Activated T-cell treated with anti-CD3 and anti-CD28 coated beads, Interleukin-2, amount 50 U/mL, for 24 hours (primary cell): ENCODE measurements around the gene PNPLA7.

Source experiments
- DNase-seq: peaks from one replicate; pipeline ENCODE4 v3.0.0-alpha.2; 2020
- H3K27ac Mint-ChIP-seq: 2 replicates; pipeline ENCODE4 v1.8.0; 2020; ENCODE audit warnings: mild to moderate bottlenecking, mixed read lengths
- H3K27me3 Mint-ChIP-seq: 2 replicates; pipeline ENCODE4 v1.8.0; 2020; ENCODE audit warnings: mixed read lengths
- H3K36me3 Mint-ChIP-seq: 2 replicates; pipeline ENCODE4 v1.8.0; 2020; ENCODE audit warnings: low read depth, mixed read lengths
- H3K4me1 Mint-ChIP-seq: 2 replicates; pipeline ENCODE4 v1.8.0; 2020; ENCODE audit warnings: low read depth, mixed read lengths
- H3K4me3 Mint-ChIP-seq: 2 replicates; pipeline ENCODE4 v1.8.0; 2020; ENCODE audit warnings: mild to moderate bottlenecking, moderate library complexity, mixed read lengths
- H3K9me3 Mint-ChIP-seq: 2 replicates; pipeline ENCODE4 v1.8.0; 2020; ENCODE audit warnings: mixed read lengths

The PNPLA7 gene

DNA sequence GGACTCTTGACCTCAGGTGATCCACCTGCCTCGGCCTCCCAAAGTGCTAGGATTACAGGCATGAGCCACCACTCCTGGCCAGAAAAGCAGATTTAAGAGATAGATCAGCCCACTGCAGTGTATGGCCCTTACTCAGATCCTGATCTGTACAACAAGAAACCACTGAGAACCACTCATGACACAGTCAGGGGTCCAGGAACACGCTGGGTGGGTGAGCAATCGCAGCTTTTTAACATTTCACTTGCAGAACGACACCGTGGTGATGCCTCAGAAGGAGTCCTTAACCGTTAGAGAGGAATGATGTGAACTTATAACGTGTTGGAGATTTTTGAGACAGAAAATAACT lies 45.8 kb downstream of the PNPLA7 start:
- no peak overlapping the region for H3K4me3 Mint-ChIP-seq
- H3K27me3 Mint-ChIP-seq: no peaks in the 10 kb centered on the region
- peaks cover 2% of the 10 kb centered on the region for H3K4me1 Mint-ChIP-seq
- H3K9me3 Mint-ChIP-seq: no peaks in the 10 kb centered on the region
- no peaks in the 10 kb centered on the region for H3K36me3 Mint-ChIP-seq
- no peak overlapping the region for H3K27ac Mint-ChIP-seq
- no peak for DNase-seq

DNA sequence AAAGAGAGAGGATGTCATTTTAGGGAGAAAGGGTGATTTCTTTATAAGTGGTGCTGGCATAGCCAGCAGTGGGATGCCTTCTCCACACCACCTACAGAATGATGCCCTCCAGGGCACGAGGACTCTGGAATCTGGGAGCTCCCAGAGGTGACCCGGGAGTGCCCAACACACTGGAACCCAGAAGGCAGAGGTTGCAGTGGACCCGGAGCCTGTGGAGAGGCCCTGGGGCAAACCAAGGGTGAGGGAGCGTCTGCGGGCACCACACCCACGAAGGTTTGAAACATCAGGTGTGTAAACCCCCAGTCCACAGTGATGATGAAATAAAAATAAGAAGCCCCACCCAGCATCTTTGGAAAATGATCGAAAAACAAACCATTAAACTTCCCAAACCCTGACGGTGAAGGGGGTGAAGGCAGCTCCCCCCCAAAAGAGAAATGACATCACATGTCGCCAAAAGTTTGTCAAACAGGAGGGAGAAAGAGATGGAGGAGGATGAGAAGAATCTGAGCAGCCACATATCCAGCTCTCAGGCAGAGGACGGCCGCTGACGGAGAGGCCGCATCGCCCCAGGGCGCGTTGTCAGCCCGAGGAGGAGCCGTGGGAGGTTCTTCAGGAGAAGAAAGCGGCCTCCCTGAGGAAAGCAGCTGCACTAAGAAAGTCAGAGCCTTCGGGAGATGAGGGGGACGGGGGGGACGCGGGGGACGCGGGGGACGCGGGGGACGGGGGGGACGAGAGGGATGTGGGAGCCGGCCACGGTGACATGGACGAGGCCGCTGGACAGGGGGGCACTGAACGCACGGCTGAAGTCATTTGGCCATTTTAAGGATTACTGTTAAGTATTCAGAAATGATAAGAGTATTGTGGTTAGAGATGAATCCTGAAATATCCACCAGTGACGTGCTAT lies 47.9 kb downstream of the PNPLA7 start:
- DNase-seq: no peak
- peak overlapping the region; percentile 26 for H3K27ac Mint-ChIP-seq
- H3K36me3 Mint-ChIP-seq: no peaks in the 10 kb centered on the region
- H3K27me3 Mint-ChIP-seq: no peaks in the 10 kb centered on the region
- peaks cover 2% of the 10 kb centered on the region for H3K4me1 Mint-ChIP-seq
- no peak overlapping the region for H3K4me3 Mint-ChIP-seq
- no peaks in the 10 kb centered on the region for H3K9me3 Mint-ChIP-seq

DNA sequence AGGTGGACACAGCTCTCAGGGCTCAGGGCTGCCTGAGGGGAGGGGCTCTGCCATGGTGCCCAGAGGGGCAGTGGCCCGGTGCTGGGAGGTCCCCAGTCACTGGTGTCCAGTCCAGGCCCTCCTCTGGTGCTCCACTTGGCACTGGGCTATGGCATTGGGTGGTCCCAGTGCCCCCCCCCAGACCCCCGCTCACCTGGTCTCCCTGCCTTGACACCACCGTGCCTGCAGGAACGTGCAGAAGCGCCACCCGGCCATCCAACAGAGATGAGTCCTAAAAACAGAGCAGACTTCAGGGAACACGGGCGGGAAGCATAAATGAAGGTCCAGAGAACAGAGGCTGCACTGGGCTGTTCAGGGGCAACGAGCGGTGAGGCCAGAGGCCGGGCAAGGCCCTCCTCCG lies 48.7 kb downstream of the PNPLA7 start:
- no peak overlapping the region for H3K4me3 Mint-ChIP-seq
- H3K9me3 Mint-ChIP-seq: no peaks in the 10 kb centered on the region
- no peaks in the 10 kb centered on the region for H3K27me3 Mint-ChIP-seq
- peak overlapping the region; percentile 23 for H3K27ac Mint-ChIP-seq
- no peak for DNase-seq
- H3K4me1 Mint-ChIP-seq: peaks cover 2% of the 10 kb centered on the region
- no peaks in the 10 kb centered on the region for H3K36me3 Mint-ChIP-seq

DNA sequence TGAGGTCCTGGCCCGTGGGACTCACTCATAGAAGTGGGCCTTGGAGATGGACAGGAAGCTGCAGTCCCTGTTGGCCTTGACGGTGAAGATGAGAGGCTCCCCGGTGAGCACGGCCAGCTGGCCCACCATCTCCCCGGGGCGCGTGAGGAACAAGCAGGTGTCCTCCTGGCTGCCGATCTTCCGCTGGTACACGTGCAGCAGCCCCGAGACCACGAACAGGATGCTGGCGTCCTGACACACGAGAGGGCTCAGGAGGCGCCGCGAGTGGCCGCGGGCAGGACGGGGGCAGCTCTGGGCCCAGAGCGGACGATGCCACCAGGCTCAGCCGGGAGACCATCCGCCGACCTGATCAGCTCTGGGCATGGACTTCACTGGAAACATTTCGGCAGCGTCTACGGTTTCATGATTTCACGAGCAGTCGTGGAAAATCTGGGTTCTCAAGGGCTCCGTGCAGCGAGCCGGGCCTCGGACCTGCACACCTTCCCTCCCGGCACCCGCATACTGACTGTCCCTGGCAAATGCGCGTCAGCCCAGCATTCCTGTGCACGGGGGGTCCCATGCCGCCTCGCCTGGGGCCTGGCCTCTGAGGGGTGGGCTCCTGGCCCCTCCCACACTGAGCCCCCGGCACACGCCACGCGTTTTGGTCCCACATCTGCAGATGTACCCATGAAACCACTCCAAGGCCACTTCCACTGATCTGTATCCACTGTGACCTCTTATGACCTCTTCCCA lies 49.4 kb downstream of the PNPLA7 start:
- Mint-ChIP-seq H3K9me3 (no peaks in the 10 kb centered on the region), H3K4me1 (peaks cover 2% of the 10 kb centered on the region), H3K4me3 (no peak overlapping the region), H3K27ac (no peak overlapping the region), H3K27me3 (no peaks in the 10 kb centered on the region), H3K36me3 (no peaks in the 10 kb centered on the region)
- no peak for DNase-seq

DNA sequence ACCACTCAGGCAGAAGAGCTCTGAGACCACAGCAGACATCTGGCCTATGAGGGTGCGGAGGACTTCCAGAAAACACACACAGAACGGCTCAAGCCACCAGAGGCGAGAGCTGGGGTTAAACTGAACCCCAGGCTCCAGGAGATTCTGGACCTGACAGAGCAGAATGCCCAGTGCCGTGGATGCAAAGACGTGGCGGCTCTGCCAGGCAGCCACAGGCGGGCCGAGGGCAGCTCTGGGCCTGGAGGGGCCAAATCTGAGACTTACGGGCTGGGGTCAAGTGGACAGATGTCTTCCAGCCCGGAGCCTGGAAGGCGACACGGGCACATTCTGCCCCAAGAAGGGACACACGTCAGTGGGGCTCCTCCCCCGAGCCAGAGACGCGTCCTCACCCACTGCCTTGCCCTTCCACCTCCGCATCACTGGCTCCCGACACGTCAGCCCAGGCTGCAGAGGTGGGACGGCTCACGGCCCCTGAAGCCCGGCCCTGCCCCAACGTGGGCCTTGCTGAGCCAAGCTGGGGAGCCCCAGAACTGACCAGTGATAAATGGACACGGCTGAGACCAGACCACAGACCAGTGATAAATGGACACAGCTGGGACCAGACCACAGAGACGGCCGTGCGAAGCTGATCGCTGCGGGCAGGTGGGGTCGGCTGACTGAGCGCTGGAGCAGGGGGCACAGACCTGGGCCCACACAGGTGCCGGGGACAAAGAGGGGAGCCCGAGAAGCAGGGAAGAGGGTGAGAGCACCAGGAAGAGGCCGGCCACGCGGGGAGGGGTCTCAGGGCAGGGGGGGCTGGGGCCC lies 50.1 kb downstream of the PNPLA7 start:
- Mint-ChIP-seq H3K9me3 (no peaks in the 10 kb centered on the region), H3K4me3 (no peak overlapping the region), H3K27me3 (no peaks in the 10 kb centered on the region), H3K4me1 (peaks cover 2% of the 10 kb centered on the region), H3K36me3 (no peaks in the 10 kb centered on the region), H3K27ac (no peak overlapping the region)
- DNase-seq: no peak

DNA sequence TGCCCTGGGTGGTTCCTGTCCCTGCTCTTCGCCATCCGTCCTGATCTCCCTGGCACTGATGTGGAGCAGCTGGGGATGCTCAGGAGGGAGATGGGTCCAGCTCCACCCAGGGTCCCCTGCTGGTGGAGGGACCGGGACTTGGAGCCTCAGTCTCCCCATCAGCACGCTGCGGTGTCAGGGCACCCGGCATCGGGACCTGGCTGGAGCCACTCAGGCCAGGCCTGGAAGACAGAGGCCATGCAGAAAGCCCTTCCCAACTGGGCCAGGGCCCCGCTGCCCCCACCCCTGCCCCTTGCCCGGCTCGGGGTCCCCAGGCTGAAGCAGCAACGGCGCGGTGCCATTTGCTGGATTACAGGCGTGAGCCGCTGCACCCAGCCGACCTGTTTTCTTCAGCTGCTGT lies 50.8 kb downstream of the PNPLA7 start:
- Mint-ChIP-seq H3K27me3 (no peaks in the 10 kb centered on the region), H3K4me1 (peaks cover 2% of the 10 kb centered on the region), H3K27ac (no peak overlapping the region), H3K4me3 (no peak overlapping the region), H3K36me3 (no peaks in the 10 kb centered on the region), H3K9me3 (no peaks in the 10 kb centered on the region)
- DNase-seq: no peak

DNA sequence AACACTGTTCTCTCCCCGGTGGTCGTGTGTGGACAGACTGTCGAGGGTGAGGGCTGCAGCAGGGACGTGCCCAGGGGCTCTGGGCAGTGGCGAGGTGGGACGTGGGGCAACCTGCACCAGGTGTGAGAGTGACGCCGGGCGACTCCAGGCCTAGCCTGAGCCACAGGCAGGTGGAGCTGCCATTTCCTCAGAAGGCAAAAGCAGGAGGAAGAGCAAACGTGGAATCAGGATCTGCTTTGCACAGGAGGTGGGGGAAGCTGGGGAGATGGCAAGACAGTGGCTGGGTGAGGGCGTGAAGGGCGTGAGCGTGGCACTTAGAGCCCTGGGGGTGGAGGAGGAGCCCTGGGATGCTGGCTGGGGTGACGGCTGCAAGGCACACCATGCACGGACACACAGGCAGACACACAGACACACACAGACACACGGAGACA lies 51.5 kb downstream of the PNPLA7 start:
- DNase-seq: no peak
- Mint-ChIP-seq H3K4me1 (peaks cover 6% of the 10 kb centered on the region), H3K27me3 (no peaks in the 10 kb centered on the region), H3K4me3 (no peak overlapping the region), H3K27ac (no peak overlapping the region), H3K36me3 (no peaks in the 10 kb centered on the region), H3K9me3 (no peaks in the 10 kb centered on the region)

DNA sequence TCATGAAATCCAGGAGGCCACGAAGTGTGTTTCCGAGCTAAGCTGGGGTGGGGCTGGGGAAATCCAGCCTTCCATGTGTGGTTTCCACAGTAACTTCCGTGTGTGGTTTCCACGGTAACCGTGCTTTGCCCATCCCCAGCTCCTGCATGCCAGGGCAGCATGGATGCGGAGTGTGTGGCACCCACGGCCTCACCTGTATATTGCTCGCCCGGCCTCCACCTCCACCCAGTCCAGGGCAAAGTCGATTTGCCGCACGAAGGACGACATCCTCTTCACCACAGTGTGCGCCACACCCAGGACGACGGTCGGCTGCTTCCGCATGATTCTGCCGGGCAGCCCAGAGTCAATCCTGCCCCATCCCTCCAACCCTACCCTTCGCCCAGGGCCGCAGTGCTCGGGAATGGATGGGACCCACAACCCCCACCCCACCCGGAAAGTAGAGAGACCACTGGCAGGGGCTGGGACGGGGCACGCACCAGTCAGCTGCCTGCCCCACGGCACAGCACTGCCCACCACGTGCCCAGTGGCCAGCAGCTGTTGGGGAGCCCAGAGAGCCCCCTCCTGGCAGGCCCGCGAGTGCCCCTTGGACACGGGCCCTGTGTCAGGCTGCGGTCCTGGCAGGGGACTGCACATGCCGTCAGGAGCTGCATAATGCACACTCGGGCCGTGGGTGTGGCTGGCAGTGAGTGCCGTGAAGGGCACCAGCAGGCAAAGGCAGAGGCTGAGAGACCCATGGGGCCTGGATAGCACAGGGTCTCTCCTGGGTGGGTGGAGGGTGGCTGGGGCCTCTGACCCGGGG lies 52.1 kb downstream of the PNPLA7 start:
- H3K36me3 Mint-ChIP-seq: no peaks in the 10 kb centered on the region
- no peak overlapping the region for H3K4me3 Mint-ChIP-seq
- H3K4me1 Mint-ChIP-seq: peaks cover 6% of the 10 kb centered on the region
- H3K9me3 Mint-ChIP-seq: no peaks in the 10 kb centered on the region
- DNase-seq: no peak
- no peak overlapping the region for H3K27ac Mint-ChIP-seq
- no peaks in the 10 kb centered on the region for H3K27me3 Mint-ChIP-seq

DNA sequence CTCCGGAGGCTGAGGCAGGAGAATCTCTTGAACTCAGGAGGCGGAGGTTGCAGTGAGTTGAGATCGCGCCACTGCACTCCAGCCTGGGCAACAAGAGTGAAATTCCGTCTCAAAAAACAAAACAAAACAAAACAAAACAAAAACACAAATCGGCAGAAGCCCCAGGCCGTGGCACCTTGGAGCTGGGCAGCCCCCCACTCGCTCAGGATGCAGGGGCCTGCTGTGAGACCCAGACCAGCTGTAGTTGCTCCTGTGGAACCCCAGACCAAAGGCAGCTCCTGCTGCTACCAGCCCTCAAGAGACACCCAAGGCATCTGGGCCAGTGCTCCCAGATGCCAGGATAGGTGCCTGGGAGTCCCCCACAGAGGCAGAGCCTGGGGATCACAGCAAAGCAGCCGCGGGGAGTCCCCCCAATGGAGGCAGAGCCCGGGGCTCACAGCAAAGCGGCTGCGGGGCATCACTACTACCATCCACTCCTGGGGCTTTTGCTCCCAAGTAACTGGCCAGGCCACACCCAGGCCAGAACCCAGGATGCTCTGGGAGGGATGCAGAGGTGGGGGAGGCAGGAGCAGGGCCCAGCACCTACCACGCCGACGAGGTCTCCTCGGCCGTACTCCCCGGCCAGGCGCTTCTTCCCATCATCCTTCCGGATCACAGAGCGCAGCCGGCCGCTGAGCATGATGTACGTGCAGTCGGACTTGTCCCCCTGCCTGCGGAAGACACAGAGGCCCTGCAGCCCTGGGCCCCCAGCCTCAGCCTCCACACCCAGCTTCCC lies 53.4 kb downstream of the PNPLA7 start:
- H3K4me3 Mint-ChIP-seq: no peak overlapping the region
- peaks cover 4% of the 10 kb centered on the region for H3K4me1 Mint-ChIP-seq
- no peaks in the 10 kb centered on the region for H3K27me3 Mint-ChIP-seq
- H3K9me3 Mint-ChIP-seq: no peaks in the 10 kb centered on the region
- no peak for DNase-seq
- no peak overlapping the region for H3K27ac Mint-ChIP-seq
- no peaks in the 10 kb centered on the region for H3K36me3 Mint-ChIP-seq

DNA sequence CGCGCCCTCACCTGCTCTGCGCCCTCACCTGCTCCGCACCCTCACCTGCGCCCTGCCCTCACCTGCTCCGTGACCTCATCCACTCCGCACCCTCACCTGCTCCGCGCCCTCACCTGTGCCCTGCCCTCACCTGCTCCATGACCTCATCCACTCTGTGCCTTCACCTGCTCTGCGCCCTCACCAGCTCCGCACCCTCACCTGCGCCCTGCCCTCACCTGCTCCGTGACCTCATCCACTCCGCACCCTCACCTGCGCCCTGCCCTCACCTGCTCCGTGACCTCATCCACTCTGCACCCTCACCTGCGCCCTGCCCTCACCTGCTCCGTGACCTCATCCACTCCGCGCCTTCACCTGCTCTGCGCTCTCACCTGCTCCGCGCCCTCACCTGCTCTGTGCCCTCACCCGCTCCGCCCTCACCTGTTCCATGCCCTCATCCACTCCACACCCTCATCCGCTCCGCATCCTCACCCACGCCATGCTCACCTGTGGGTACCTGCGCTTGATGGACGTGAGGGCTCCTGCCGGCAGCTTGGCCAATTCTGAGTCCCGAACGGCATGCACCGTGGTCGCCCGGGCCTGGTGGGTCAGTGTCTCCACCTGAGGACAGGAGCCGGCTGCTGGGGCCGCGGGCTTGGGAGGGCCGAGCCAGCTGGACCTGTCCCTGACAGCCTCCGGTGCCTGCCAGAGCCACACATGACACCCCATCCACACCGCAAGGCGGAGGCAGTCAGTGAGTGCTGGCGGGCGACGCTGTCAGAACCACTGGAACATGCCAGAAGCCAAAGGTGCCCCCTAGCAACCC lies 55.5 kb downstream of the PNPLA7 start:
- no peak overlapping the region for H3K27ac Mint-ChIP-seq
- H3K27me3 Mint-ChIP-seq: no peaks in the 10 kb centered on the region
- DNase-seq: no peak
- H3K9me3 Mint-ChIP-seq: no peaks in the 10 kb centered on the region
- H3K36me3 Mint-ChIP-seq: no peaks in the 10 kb centered on the region
- no peak overlapping the region for H3K4me3 Mint-ChIP-seq
- H3K4me1 Mint-ChIP-seq: peaks cover 4% of the 10 kb centered on the region

DNA sequence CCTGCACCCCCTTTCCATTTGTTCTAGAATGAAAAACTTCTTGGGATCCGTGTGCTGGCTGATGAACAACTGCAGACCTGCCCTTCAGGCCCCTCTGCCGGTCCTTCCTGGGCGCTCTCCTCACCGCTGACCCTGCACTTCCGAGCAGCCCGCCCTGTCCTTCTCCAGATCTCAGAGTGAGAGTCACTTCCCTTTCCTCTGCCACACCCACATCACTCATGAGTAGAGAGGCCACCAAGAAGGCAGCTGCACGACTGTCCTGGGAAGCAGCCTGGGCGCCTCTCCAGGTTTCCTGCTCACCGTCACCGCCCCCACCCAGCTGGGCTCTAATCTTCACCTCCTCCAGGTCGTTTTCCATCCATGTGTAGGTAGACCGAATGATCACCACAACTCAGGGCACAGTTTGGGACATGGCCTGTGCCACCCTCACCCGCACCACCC lies 56.1 kb downstream of the PNPLA7 start:
- Mint-ChIP-seq H3K4me1 (peaks cover 4% of the 10 kb centered on the region), H3K36me3 (no peaks in the 10 kb centered on the region), H3K9me3 (no peaks in the 10 kb centered on the region), H3K27ac (no peak overlapping the region), H3K27me3 (no peaks in the 10 kb centered on the region), H3K4me3 (no peak overlapping the region)
- no peak for DNase-seq

DNA sequence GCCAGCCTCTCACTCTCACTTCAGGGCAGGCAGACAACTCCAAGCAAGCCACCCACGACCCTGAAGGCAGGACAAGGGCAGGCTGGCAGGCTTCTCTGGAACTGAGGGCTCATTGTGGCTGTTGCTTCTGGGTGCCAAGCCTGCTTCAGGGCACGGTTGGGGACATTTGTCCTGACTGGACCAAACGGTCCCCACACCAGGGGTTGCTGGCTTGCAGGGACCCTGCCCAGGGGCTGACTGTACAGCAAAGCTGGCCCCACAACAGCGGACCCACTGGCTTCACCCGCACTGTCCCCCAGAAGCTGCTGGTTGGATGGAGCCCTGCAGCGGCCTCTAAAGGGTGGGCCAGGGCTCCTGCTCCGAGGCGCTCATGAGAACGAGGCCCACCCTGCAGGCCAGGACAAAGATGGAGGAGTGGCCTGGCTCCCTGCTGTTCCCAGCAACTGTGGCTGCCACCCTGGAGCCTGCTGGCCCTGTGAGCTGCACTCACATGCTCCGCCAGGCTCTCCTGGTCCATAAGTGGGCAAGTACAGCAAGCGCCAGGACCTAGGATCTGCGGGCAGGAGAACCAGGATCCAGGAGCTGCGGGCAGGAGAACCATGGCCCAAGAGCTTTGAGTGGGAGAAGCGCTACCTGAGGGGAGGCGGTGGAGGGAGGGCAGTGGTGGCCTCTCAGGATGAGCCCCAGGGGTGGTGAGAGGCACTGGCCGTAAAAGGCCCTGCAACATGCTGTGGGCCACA lies 56.7 kb downstream of the PNPLA7 start:
- H3K4me3 Mint-ChIP-seq: no peak overlapping the region
- H3K27ac Mint-ChIP-seq: no peak overlapping the region
- H3K4me1 Mint-ChIP-seq: peaks cover 4% of the 10 kb centered on the region

More for the DNA sequence above, 56.7 kb downstream of the PNPLA7 start:
- DNase-seq: no peak
- no peaks in the 10 kb centered on the region for H3K27me3 Mint-ChIP-seq
- no peaks in the 10 kb centered on the region for H3K36me3 Mint-ChIP-seq
- no peaks in the 10 kb centered on the region for H3K9me3 Mint-ChIP-seq
